SK-N-SH treated with all-trans-retinoic acid at 6 μM for 48 hours (cell line): ENCODE results near the gene SREBF1.

Experiments
- ATAC-seq: fragments of 200-7000 bp; cut with Tn5 transposase; 3 replicates; pipeline ENCODE4 v1.9.1; 2020; ENCODE audit warnings: mild to moderate bottlenecking, moderate library complexity
- ARNTL ChIP-seq: fragments of 450-650 bp; formaldehyde crosslinking; IDR thresholded peaks from 2 replicates; pipeline ENCODE4 v1.5.0; 2020; ENCODE audit warnings: low read depth, mild to moderate bottlenecking, moderate library complexity, borderline replicate concordance
- ESRRG ChIP-seq: fragments of 250-450 bp; sonication (Bioruptor Pico); IDR thresholded peaks from 2 replicates; pipeline ENCODE4 v1.6.1; 2021; ENCODE audit warnings: mild to moderate bottlenecking
- GLIS3 ChIP-seq: fragments of 250-450 bp; sonication (Bioruptor Pico); IDR thresholded peaks from 2 replicates; pipeline ENCODE4 v1.5.0; 2020; ENCODE audit warnings: mild to moderate bottlenecking, moderate library complexity
- ISL1 ChIP-seq: fragments of 250-450 bp; sonication (Bioruptor Pico); IDR thresholded peaks from 2 replicates; pipeline ENCODE4 v2.1.2; 2022; ENCODE audit warnings: mild to moderate bottlenecking, moderate library complexity
- OSR1 ChIP-seq: fragments of 250-450 bp; sonication (Bioruptor Pico); IDR thresholded peaks from 2 replicates; pipeline ENCODE4 v1.8.0; 2022; ENCODE audit warnings: moderate library complexity, mild to moderate bottlenecking, inconsistent platforms
- PPARA ChIP-seq: fragments of 250-450 bp; sonication (Bioruptor Pico); IDR thresholded peaks from 2 replicates; pipeline ENCODE4 v1.5.0; 2020; ENCODE audit warnings: mild to moderate bottlenecking, borderline replicate concordance
- RARB ChIP-seq: fragments of 250-450 bp; sonication (Bioruptor Pico); IDR thresholded peaks from 2 replicates; pipeline ENCODE4 v1.8.0; 2021; ENCODE audit warnings: mild to moderate bottlenecking, moderate library complexity
- SNAI2 ChIP-seq: fragments of 250-450 bp; sonication (Bioruptor Pico); IDR thresholded peaks from 2 replicates; pipeline ENCODE4 v1.5.0; 2020; ENCODE audit warnings: mild to moderate bottlenecking, moderate library complexity
- TCF4 ChIP-seq: fragments of 250-450 bp; sonication (Bioruptor Pico); IDR thresholded peaks from 2 replicates; pipeline ENCODE4 v1.8.0; 2021; ENCODE audit warnings: mild to moderate bottlenecking, moderate library complexity, borderline replicate concordance
- ZC3H10 ChIP-seq: fragments of 250-450 bp; sonication (Bioruptor Pico); IDR thresholded peaks from 2 replicates; pipeline ENCODE4 v1.5.1; 2021; ENCODE audit warnings: mild to moderate bottlenecking, moderate library complexity
- ZFP3 ChIP-seq: fragments of 250-450 bp; sonication (Bioruptor Pico); IDR thresholded peaks from 2 replicates; pipeline ENCODE4 v1.5.0; 2020; ENCODE audit warnings: mild to moderate bottlenecking, moderate library complexity
- ZFP30 ChIP-seq: fragments of 450-650 bp; formaldehyde crosslinking; IDR thresholded peaks from 2 replicates; pipeline ENCODE4 v1.5.0; 2022; ENCODE audit warnings: mild to moderate bottlenecking, moderate library complexity
- ZNF565 ChIP-seq: fragments of 450-650 bp; formaldehyde crosslinking; conservative IDR thresholded peaks from 2 replicates; pipeline ENCODE4 v1.5.0; 2020; ENCODE audit warnings: low read depth, mild to moderate bottlenecking, moderate library complexity
- ZNF70 ChIP-seq: fragments of 450-650 bp; formaldehyde crosslinking; IDR thresholded peaks from 2 replicates; pipeline ENCODE4 v1.5.0; 2020; ENCODE audit warnings: mild to moderate bottlenecking, moderate library complexity
- TF ChIP-seq, protein P1 (sequence below): fragments of 250-450 bp; sonication (Bioruptor Pico); IDR thresholded peaks from 2 replicates; pipeline ENCODE4 v1.8.0; 2021; ENCODE audit warnings: low read depth, mild to moderate bottlenecking, moderate library complexity, borderline replicate concordance
- TF ChIP-seq, protein P2 (sequence below): fragments of 250-450 bp; sonication (Bioruptor Pico); IDR thresholded peaks from 2 replicates; pipeline ENCODE4 v1.5.1; 2020; ENCODE audit warnings: low read depth, mild to moderate bottlenecking, moderate library complexity
- TF ChIP-seq, protein P3 (sequence below): fragments of 250-450 bp; sonication (Bioruptor Pico); IDR thresholded peaks from 2 replicates; pipeline ENCODE4 v1.5.0; 2020; ENCODE audit warnings: mild to moderate bottlenecking, moderate library complexity
- TF ChIP-seq, protein P4 (sequence below): fragments of 250-450 bp; sonication (Bioruptor Pico); IDR thresholded peaks from 2 replicates; pipeline ENCODE4 v1.8.0; 2020; ENCODE audit warnings: mild to moderate bottlenecking, moderate library complexity, borderline replicate concordance

The SREBF1 gene

DNA sequence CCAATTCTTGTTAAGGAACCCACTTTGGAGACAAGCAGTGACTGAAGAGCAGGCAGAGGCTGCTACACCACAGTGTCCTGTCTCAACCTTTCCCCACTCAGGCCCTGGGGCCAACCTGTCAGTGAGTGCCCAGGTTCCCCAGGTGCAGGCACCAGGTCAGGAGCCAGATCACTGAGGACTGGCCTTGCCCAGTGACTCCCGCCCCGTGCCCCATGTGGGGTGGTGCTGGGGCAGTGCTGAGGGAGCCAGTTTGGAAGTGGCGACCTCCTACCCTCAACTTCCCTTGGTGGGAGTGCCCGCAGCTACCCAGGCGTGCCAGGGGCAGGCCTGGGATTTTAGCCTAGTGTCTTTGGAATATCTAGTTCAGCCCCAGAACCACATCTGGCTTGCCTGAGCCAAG, 29.3 kb downstream of the SREBF1 start (continued):
- TF ChIP-seq, protein P1, sequence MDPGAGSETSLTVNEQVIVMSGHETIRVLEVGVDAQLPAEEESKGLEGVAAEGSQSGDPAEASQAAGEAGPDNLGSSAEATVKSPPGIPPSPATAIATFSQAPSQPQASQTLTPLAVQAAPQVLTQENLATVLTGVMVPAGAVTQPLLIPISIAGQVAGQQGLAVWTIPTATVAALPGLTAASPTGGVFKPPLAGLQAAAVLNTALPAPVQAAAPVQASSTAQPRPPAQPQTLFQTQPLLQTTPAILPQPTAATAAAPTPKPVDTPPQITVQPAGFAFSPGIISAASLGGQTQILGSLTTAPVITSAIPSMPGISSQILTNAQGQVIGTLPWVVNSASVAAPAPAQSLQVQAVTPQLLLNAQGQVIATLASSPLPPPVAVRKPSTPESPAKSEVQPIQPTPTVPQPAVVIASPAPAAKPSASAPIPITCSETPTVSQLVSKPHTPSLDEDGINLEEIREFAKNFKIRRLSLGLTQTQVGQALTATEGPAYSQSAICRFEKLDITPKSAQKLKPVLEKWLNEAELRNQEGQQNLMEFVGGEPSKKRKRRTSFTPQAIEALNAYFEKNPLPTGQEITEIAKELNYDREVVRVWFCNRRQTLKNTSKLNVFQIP (CRISPR knock-in tag), result no peak
- TF ChIP-seq, protein P2, sequence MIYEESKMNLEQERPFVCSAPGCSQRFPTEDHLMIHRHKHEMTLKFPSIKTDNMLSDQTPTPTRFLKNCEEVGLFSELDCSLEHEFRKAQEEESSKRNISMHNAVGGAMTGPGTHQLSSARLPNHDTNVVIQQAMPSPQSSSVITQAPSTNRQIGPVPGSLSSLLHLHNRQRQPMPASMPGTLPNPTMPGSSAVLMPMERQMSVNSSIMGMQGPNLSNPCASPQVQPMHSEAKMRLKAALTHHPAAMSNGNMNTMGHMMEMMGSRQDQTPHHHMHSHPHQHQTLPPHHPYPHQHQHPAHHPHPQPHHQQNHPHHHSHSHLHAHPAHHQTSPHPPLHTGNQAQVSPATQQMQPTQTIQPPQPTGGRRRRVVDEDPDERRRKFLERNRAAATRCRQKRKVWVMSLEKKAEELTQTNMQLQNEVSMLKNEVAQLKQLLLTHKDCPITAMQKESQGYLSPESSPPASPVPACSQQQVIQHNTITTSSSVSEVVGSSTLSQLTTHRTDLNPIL (CRISPR knock-in tag), result no peak
- TF ChIP-seq ZNF70 (CRISPR knock-in tag) (no peak), GLIS3 (CRISPR knock-in tag) (no peak)

DNA sequence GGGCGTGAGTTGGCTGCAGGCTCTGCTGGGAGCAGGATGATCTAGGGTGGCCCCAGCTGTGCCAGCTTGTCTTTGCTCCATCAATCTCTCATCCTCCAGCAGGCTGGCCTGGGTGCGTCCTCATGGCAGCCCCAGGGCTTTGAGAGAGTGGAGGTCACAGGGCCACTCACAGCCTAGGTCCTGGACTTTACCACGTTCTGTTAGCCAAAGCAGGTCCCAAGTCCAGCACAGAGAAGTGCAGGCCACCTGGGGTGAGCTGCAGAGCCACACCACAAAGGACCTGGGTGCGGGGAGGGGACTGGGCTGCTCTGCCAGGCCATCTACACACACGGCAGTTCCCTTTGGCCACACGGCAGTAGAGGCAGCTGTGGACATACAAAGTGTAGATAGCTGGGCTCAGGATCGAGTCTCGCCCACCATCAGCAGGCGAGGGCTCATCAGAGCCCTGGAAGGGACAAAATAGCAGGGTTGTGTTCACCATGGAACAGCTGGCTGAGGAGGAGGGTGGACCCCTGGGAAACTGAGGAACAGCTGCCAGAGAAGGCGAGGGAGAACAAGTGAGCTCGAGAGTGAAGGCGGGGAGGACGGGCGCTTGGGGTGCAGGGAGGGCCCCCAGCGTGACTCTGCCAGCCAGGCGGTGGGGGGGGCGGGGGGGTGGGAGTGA, 30.0 kb downstream of the SREBF1 start:
- TF ChIP-seq TCF4 (CRISPR knock-in tag) (no peak), ZC3H10 (CRISPR knock-in tag) (no peak), PPARA (CRISPR knock-in tag) (no peak), ZNF565 (CRISPR knock-in tag) (no peak), ZFP30 (CRISPR knock-in tag) (no peak), SNAI2 (no peak), RARB (no peak), ISL1 (CRISPR knock-in tag) (no peak), ZNF70 (CRISPR knock-in tag) (no peak)
- TF ChIP-seq, protein P3, sequence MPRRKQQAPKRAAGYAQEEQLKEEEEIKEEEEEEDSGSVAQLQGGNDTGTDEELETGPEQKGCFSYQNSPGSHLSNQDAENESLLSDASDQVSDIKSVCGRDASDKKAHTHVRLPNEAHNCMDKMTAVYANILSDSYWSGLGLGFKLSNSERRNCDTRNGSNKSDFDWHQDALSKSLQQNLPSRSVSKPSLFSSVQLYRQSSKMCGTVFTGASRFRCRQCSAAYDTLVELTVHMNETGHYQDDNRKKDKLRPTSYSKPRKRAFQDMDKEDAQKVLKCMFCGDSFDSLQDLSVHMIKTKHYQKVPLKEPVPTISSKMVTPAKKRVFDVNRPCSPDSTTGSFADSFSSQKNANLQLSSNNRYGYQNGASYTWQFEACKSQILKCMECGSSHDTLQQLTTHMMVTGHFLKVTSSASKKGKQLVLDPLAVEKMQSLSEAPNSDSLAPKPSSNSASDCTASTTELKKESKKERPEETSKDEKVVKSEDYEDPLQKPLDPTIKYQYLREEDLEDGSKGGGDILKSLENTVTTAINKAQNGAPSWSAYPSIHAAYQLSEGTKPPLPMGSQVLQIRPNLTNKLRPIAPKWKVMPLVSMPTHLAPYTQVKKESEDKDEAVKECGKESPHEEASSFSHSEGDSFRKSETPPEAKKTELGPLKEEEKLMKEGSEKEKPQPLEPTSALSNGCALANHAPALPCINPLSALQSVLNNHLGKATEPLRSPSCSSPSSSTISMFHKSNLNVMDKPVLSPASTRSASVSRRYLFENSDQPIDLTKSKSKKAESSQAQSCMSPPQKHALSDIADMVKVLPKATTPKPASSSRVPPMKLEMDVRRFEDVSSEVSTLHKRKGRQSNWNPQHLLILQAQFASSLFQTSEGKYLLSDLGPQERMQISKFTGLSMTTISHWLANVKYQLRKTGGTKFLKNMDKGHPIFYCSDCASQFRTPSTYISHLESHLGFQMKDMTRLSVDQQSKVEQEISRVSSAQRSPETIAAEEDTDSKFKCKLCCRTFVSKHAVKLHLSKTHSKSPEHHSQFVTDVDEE (CRISPR knock-in tag), result no peak
- no peak for ATAC-seq

DNA sequence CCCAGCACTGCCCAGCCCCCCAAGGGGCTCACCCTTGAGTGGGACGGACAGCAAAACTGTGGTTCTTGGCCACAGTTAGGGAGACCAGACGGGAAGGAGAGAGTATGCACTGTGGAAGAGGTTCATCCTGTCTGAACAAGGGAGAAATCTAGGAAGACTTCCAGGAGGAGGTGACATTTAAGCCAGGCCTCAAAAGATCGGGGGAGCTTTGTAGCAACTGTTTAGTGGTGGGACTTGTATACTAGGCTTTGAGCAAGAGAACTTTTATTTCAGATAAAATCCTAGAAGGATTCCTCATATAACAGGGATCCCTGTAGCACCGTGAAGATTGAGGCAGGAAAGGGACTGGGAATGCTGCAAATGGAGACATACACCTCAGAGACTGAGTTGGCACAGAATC, 30.8 kb downstream of the SREBF1 start:
- ATAC-seq, result no peak
- TF ChIP-seq, protein P4, sequence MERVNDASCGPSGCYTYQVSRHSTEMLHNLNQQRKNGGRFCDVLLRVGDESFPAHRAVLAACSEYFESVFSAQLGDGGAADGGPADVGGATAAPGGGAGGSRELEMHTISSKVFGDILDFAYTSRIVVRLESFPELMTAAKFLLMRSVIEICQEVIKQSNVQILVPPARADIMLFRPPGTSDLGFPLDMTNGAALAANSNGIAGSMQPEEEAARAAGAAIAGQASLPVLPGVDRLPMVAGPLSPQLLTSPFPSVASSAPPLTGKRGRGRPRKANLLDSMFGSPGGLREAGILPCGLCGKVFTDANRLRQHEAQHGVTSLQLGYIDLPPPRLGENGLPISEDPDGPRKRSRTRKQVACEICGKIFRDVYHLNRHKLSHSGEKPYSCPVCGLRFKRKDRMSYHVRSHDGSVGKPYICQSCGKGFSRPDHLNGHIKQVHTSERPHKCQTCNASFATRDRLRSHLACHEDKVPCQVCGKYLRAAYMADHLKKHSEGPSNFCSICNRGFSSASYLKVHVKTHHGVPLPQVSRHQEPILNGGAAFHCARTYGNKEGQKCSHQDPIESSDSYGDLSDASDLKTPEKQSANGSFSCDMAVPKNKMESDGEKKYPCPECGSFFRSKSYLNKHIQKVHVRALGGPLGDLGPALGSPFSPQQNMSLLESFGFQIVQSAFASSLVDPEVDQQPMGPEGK (CRISPR knock-in tag), result no peak
- TF ChIP-seq ARNTL (CRISPR knock-in tag), result no peak
- no peak for TF ChIP-seq ZC3H10 (CRISPR knock-in tag)
- TF ChIP-seq, protein P1 (CRISPR knock-in tag), result no peak
- TF ChIP-seq, protein P2 (CRISPR knock-in tag), result no peak
- TF ChIP-seq ZNF70 (CRISPR knock-in tag), result no peak
- TF ChIP-seq ESRRG (CRISPR knock-in tag), result no peak
- no peak for TF ChIP-seq RARB

DNA sequence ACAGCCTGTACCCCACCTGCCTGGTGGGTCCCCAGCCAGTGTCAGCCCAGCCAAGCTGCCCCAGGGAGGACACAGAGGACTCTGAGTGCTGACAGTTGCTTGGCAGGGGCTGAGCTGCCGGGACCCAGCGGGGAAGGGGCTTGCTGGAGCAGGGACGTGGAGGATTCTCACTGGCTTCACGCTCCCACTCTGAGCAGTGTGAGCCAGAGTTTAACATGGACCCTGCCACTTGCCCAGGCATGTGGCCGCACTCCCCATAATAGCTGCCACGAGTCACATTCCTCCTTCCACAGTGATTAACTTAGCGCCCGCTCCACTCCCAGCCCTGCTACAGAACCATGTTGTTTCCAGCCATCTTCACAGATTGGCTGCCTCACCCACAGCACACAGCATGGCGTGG, 31.2 kb downstream of the SREBF1 start:
- peak; percentile 7; the same call in 1 of the 3 replicates for ATAC-seq
- TF ChIP-seq, protein P1 (CRISPR knock-in tag), result no peak
- TF ChIP-seq, protein P2 (CRISPR knock-in tag), result no peak
- TF ChIP-seq, protein P4 (CRISPR knock-in tag), result no peak
- TF ChIP-seq OSR1 (CRISPR knock-in tag) (no peak), PPARA (CRISPR knock-in tag) (no peak), ARNTL (CRISPR knock-in tag) (no peak), ZFP3 (CRISPR knock-in tag) (no peak)
